ENCODE results near the gene SORL1.
"Not testable (repeated sequence)": the region's sequence is repeated elsewhere in the genome, so short reads cannot be mapped to it uniquely, and the experiment has no call there.

SORL1 gene

DNA sequence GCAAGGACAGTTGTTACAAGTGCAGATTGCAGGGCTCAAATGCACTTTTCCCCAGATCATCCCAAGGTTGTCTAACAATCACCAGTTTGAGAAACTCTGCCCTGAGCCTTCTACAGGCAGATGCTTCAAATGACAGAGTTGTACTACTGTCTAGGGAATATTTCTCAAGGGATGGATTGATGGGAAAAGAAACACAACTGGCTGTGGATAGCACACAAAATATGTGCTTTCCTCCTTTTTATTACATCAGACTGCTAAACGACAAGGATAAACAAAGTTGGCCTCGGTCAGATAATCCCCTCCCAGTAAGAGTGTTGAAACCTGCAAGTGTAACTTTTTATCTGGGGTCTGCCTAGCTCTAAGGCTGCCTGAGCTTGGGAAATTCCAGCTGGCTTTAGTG, 47.3 kb downstream of the SORL1 start:
- DNase-seq (ENCODE audit: low read depth in 4 of 4, low spot score in 1 of 4): no peak

DNA sequence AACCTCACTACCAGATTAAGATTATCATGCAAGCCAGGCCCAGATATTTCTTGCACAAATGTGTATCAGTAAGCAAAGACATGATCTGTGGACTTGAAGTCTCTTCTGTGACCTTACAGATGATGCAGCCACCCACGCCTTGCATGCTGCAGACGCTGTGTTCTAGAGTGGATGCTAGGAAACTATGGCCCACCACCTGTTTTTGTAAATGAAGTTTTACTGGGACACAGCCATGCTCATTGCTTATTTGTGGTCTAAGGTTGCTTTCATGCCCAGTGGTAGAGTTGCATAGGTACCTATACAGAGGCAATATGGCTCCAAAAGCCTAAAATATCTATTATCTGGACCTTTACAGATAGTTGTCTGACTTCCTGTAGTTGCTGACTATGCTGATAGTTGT, 48.2 kb downstream of the SORL1 start:
- no peak for DNase-seq (ENCODE audit: low read depth in 4 of 4, low spot score in 1 of 4)

DNA sequence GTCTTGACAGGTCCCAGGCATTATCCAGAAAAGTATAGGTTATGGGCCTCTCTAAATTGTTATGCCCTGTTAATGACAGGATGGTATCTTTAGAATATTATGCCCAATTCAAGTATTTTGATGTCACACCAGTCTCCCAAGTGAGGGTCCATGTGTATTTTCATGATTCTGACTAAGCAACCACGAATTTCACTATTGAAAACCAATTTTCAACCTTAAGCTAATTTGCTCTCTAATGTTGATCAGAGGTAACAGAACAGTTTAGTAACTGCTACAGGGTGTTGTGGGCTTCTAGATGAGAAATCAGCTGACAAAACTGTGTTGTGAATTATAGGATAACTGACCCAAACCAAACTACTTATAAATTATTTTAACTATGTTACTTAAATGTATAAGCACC, 48.6 kb downstream of the SORL1 start:
- no peak for DNase-seq (ENCODE audit: low read depth in 4 of 4, low spot score in 1 of 4)

DNA sequence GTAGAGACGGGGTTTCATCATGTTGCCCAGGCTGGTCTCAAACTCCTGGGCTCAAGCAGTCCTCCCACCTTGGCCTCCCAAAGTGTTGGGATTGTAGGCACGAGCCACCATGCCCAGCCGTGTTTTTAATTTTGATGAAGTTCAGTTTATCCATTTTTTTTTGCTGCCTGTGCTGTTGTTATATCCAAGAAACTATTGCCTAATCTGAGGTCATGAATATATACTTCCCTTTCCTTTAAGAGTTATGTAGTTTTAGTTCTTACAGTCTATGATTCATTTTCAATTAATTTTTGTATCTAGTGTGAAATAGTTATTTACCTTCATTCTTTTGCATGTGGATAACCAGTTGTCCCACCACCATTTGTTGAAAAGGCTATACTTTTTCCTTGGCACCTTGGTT, 50.9 kb downstream of the SORL1 start:
- DNase-seq (ENCODE audit: low read depth in 4 of 4, low spot score in 1 of 4): no peak

DNA sequence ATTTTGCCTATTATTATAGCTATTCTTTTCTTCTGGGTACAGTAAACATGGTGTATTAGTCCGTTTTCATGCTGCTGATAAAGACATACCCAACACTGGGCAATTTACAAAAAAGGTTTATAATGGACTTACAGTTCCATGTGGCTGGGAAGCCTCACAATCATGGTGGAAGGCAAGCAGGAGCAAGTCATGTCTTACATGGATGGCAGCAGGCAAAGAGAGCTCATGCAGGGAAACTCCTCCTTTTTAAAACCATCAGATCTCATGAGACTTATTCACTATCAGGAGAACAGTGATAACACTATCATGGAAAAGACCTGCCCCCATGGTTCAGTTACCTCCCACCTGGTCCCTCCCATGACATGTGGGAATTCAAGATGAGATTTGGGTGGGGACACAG, 54.1 kb downstream of the SORL1 start:
- DNase-seq (ENCODE audit: low read depth in 4 of 4, low spot score in 1 of 4): not testable (repeated sequence)

DNA sequence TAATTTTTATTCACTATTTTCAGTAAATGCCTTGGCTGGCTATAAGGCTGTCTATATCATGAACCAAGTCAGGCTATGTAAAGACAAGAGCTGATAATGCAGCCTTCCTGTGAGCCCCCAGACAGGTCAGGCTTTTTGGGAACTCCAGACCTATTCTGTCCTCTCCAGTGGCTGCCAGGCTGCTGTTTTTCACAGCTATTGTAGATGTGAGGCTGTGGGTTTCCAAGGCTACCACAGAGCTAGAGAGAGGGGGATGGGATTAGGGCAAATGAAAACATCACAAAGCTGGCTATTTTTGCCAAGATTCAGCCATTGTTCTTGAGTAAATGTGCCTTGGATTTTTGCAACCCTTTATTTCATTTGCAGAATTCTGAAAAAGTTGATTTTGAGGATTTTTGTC, 56.3 kb downstream of the SORL1 start:
- DNase-seq (ENCODE audit: low read depth in 4 of 4, low spot score in 1 of 4): no peak

DNA sequence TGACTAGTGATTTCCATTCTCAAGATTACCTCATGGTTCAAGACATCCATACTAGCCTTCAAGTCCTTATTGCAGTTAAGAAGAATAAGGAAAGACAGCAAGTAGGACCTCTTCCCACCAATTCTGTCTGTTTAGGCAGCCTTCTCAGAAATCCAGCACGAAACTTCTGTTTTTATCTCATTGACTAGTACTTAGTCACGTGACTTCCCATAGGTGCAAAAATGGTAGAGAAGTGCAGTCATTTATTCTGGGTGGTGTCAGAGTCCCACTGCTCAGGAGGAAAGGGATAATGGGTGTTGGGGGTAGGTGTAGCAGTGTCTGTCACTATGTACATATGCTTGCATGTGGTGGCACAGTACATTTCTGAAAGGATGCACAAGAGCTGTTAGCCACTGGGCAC, 58.3 kb downstream of the SORL1 start:
- DNase-seq (ENCODE audit: low read depth in 4 of 4, low spot score in 1 of 4): no peak

DNA sequence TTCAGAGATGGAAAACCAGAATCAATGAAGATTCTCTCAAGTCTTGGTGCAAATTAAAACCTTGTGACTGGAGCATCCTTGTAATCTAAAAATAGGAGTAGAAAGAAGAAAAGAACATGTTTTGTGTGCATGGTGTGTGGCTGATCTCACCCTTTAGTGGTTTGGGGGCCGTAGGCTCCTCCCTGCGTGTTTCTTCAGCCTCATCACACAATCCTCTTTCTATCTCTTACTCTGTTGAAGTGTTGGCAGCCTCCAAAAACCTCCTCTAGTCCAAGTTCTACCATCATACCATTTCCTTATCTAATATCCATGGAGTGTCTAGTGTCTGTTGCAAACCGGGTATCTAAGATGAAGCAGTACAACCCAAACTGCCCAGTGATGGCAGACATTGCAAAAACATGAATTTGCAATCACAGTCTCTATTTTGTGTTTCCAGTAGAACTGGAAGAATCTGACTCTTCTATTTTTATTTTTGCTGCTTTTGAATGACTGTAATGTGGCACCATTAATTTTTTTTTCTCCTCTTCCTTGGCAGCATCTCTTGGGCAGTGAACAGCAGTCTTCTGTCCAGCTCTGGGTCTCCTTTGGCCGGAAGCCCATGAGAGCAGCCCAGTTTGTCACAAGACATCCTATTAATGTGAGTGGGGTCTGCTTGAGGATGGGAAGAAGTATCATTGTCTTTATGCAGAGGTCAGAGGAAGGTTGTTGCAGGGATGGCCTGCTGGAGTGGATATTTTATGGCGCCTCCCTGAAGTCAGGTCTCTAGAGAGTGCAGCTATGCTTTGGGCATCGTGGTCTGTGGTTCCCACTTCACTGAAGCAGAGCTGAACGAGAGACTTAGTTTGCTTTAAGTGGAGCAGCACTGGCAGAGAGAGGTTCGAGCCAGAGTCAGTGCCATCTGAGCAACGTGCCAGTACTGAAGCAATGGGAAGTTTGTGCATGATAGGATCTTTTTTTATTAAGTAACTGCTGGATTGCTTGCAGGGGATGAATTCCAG, 60.7 kb downstream of the SORL1 start:
- DNase-seq (ENCODE audit: low read depth in 4 of 4, low spot score in 1 of 4): no peak

DNA sequence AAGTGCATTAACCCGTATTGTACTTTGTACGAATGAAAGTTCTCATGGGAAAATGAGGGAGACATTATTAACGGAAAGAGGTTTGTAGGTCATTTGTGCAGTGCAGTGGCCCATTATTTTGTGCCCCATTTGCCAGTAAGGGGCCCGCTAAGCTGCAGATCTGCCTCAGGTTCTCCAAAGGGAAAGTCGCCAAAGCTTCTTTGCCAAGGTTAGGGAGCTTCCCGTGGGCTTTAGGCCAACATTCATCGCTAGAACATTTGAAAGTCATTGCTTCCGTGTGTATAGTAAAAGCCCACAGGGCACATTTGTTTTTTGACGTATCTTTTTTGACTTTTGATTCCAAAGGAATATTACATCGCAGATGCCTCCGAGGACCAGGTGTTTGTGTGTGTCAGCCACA, 61.7 kb downstream of the SORL1 start:
- DNase-seq (ENCODE audit: low read depth in 4 of 4, low spot score in 1 of 4): no peak

DNA sequence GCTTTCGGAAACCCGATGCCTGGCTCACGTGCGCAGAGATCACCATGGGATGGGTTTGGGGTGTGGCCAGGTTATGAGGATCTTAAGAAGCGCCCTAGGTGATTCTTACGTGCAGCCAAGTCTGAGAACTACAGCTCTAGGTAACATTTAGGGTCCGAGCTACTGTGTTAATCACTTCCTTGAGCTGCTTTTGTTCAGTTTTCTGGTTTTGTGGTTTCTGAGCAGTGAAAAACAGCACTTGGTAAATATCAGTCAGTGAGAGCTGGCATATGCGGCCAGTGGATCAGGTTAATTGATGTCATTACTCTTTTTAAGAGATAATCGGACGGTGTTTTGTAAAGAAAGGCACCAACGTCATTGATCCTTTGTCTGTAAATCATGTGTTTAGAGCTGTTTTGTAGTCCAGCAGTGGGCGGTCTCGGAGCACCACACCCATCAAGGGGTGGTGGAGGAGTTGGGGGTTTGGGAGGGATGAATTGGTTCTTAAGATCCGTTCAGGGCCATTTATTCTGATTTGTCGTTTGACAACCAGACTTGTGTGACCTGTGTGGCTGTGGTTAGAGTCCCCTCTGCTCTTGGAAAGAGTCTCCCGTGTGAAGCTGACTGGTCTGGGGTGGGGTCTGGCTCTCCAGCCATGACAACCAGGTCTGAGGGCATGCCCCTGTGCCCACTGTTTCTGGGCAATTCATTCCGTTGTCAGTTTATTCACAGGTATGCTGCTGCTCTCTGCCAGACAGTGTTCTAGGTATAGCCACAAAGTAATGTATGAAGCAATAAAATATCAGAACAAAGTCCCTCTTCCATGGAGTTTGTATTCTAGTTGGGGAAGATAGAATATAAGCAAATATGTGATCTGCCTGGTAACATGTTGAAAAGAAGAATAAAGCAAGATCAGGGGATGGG, 62.6 kb downstream of the SORL1 start:
- no peak for DNase-seq (ENCODE audit: low read depth in 4 of 4, low spot score in 1 of 4)

DNA sequence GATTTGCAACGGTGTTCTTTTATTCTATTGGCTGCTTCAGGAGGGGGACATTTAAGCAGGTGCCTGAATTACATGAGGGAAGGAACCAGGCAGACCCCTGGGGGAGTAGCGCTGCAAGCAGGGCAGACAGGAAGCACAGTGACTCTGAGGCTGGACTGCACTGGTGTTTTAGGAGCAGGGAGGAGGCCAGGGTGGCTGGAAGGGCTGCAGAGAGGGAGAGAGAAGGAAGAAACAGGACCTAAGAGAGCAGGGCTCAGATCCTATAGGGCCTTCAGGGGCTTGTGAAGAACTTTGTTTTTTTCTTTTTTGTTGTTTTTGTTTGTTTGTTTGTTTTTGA, 63.2 kb downstream of the SORL1 start:
- DNase-seq (ENCODE audit: low read depth in 4 of 4, low spot score in 1 of 4): no peak

DNA sequence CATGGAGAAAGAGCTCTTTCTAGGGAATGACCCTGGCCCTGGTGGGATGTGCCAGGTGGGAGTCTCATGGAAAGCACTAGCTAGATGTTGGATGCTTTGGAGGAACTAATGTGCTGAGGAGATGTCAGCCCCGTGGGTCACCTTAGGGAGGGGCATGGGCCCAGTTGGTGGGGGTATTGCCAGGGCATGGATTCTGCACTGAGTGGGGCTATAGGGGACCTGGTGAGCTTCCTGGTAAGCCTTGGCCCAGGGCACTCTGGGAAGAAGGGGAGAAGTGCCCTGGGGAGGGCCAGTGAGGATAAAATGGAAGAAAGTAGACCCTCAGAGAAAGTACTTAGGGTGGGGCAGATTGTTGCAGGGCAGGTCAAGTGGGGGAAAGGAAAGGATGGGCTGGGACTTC, 65.9 kb downstream of the SORL1 start:
- DNase-seq (ENCODE audit: low read depth in 4 of 4, low spot score in 1 of 4): no peak

DNA sequence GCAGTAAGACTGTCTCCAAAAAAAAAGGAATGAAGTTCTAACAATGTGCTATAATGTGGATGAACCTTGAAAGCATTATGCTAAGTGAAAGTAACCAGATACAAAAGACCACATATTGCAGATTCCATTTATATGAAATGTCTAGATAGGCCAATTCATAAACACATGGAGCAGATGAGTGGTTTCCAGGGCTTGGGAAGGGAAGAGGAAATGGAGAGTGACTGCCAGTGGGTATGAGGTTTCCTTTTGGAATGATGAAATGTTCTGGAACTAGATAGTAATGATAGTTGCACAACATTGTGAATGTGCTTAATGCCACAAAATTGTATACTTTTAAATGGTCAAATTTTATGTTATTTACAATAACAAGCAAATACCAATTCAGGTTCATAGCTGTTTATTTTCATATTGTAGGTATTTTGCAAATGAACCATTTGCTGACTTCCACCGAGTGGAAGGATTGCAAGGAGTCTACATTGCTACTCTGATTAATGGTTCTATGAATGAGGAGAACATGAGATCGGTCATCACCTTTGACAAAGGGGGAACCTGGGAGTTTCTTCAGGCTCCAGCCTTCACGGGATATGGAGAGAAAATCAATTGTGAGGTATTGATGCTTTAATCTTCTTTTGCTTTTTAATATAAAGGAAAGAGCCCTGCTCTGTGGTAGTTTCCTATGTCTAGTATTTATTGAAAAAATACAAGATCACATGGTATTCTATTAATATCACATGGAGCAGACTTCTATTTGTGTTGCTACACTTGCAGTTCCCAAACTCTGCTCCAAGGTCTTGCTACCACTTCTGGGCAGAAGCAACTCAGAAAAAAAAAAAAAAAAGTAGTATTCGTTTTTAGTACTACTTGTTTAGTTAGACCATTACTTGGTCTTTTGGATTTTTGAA, 68.4 kb downstream of the SORL1 start:
- no peak for DNase-seq (ENCODE audit: low read depth in 4 of 4, low spot score in 1 of 4)

DNA sequence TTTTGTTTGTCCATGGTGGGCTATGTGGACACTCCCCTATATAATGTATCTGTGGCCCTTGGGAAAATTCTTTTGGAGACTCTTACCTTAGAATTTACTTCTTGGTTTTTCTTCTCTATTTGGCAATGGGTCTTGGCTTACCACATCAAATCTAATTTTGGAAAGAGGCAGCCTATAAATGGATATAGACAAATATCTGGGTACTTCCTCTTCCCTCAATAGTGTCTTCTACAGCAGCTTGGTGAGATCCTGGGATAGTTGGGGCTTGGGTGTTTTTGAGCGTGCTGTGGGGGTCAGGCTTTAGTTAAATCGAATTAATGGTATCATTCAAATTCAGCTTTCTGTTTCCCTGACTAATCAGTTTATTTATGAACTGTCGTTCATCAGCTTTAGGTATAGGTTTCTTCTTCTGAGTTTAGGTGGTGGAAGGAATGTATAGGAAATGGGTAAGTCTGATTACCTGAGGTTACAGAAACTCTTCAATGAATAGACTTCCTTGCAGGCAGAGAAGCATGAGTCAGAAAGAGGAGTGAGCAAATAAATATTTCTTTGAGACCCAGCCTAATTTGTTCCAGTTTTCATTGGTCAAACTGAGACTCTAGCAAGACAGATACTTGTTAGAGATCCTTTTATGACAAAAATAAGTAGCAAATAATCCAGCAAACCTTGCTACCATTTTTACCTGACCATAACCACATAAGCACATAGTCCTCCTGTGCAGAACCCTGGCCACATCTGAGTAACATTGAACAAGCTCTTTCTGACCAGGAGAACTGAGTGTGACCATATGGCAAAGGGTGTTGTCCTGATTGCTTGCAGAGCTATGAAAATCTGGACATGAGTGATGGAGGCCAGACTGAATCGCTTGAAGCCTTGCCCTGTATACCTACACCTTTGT, 69.3 kb downstream of the SORL1 start:
- DNase-seq (ENCODE audit: low read depth in 4 of 4, low spot score in 1 of 4): no peak

DNA sequence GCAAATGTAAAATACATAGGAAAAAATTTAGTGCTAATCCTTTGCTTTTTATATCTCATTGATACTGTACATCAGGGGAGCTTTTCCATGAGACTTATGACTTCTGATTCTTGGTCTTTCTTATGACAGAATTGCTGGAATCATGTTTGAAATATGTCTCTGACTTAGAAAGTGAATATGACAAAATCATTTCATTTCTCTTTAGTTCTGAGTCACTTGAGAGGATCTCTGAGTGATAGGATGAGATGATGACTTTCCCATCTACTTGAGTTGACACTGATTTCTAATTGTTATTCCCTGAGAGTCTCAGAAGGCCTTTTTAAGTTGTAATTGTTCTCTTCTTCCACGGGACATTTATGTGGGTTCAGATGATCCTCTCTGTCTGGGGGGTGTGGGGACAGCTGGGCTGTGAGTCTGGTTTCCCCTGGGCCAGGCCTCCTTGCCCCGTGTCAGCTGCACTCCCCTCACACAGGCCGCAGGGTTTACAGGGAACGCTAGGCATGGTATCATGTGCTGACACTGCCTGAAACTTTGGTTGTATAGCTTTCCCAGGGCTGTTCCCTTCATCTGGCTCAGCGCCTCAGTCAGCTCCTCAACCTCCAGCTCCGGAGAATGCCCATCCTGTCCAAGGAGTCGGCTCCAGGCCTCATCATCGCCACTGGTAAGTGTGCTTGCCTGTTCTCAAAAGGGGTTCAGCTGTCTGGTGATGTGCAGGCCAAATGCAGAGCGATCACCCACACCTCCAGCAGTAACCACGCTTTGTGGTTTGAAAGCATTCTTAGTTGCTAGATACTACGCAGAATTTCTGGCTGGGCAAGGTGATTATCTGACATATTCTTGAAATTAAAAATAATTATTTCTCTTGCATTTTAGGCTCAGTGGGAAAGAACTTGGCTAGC, 70.2 kb downstream of the SORL1 start:
- DNase-seq (ENCODE audit: low read depth in 4 of 4, low spot score in 1 of 4): no peak

DNA sequence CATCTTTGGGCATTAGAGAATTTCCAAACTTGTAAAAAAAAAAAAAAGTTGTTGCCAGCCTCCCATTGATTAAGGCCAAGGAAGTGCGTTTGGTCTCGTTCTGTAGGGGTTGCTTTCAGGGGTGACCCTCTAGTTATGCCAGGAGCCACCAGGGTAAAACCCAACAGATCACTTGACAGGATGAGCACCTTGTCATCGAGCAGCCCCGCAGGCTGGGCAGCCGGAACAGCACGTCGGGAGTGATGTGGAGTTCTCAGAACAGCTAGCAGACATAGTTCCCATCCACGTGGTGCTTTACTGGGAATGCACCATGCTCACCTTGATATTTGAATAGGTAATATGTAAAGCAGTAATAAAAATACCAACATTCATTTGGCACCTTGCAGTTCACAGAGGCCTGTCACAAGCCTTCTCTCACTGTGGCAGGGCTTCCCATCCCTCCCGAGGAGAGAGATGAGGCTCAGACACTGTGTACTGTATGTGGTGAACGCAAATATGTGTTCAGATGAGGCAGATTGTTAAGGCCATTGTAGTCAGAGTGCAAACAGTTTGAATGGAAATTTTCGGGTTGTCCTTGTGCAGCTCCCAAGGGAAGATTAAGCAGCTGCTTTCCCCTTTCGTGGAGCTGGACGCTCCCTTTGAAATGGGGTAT, 71.6 kb downstream of the SORL1 start:
- no peak for DNase-seq (ENCODE audit: low read depth in 4 of 4, low spot score in 1 of 4)

DNA sequence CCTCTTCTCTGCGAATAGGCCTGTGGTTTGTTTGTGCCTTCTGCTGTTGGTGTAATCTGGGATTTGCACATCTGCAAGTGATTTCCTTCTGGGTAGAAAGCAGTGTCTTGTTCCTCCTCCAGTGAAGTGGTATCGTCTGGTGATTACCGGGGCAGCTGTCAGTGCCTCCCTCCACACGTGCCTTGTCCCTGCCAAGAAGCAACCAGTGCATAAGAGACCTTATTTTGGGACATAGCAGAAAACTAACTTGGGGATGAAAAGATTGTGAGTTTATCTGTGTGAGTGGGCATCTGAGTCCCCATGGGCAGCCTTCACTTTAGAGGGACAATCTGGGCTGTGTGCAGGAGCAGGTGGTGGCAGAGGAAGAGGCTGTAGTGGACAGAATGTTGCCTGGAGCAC, 72.1 kb downstream of the SORL1 start:
- DNase-seq (ENCODE audit: low read depth in 4 of 4, low spot score in 1 of 4): no peak

DNA sequence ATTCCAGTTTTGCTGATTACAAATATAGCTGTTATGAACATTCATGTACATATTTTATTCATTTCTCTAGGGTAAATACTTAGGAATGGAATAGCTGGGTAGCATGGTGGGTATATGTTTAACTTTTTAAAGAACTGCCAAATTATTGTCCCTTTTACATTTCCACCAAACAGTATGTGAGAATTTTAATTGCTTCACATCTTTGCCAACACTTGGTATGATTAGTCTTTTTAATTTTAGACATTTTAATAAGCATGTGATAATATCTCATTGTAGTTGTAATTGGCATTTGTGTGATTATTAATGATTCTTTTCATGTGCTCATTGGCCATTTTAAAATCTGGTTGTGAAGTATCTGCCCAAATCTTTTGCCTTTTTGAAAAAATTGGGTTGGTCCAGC, 73.3 kb downstream of the SORL1 start:
- DNase-seq (ENCODE audit: low read depth in 4 of 4, low spot score in 1 of 4): no peak

DNA sequence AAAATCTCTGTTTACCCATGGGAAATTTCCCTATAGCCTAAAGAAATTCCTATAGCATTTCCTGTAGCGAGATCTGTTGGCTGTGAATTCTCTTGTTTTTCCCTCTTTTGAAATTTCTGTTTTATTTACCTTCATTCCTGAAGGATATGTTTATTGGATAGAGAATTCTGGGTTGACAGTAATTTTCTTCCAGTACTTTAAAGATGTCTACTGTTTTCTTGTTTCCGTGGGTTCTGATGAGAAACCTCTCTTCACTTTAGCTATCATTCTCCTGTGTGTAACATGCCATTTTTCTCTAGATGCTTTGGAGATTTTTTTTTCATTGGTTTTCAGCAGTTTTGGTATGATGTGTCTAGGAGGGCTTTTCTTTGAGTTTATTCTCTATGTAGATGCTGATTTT, 78.1 kb downstream of the SORL1 start:
- DNase-seq (ENCODE audit: low read depth in 4 of 4, low spot score in 1 of 4): no peak

Data from stimulated activated CD4-positive, alpha-beta T cell treated with anti-CD3 and anti-CD28 coated beads, Interleukin-1b, Interleukin-23, amount 100 ng/mL, for 24 hours (primary cell).